Karpas-422 (cell line): ENCODE results near the gene NT5C2. TPM values are rescaled to one million over a fixed set of nuclear protein-coding genes. Genes with fewer than 3 reads are reported as not detected.

ENCODE experiments used
- DNase-seq: peaks from one replicate; pipeline ENCODE4 v3.0.0-alpha.2; 2015
- H2AFZ ChIP-seq: fragments of 200-600 bp; sonication (generic); 2 replicates; pipeline ENCODE4 v1.6.1; 2014; ENCODE audit warnings: antibody characterized with exemption, low read length, mixed read lengths
- H3K27ac ChIP-seq: fragments of 200-600 bp; sonication (generic); 2 replicates; pipeline ENCODE4 v1.5.1; 2014; ENCODE audit warnings: mild to moderate bottlenecking, low read length, moderate library complexity
- H3K27me3 ChIP-seq: fragments of 200-600 bp; sonication (generic); 2 replicates; pipeline ENCODE4 v1.6.1; 2014; ENCODE audit warnings: low read length, mixed read lengths
- H3K36me3 ChIP-seq: fragments of 200-600 bp; sonication (generic); 2 replicates; pipeline ENCODE4 v1.6.1; 2014; ENCODE audit warnings: low read length, mixed read lengths; ENCODE audit not compliant: insufficient read depth
- H3K4me1 ChIP-seq: fragments of 200-600 bp; sonication (generic); 2 replicates; pipeline ENCODE4 v1.6.1; 2014; ENCODE audit warnings: mild to moderate bottlenecking, low read length, mixed read lengths
- H3K4me2 ChIP-seq: fragments of 200-600 bp; sonication (generic); 2 replicates; pipeline ENCODE4 v1.6.1; 2014; ENCODE audit warnings: low read length, low read depth, mild to moderate bottlenecking; ENCODE audit not compliant: poor library complexity, severe bottlenecking
- H3K4me3 ChIP-seq: fragments of 200-600 bp; sonication (generic); 2 replicates; pipeline ENCODE4 v1.5.1; 2014; ENCODE audit warnings: mild to moderate bottlenecking, antibody characterized with exemption, low read length, mixed read lengths
- H3K79me2 ChIP-seq: fragments of 200-600 bp; sonication (generic); 2 replicates; pipeline ENCODE4 v1.6.1; 2014; ENCODE audit warnings: mild to moderate bottlenecking, low read length, mixed read lengths
- H3K9ac ChIP-seq: fragments of 200-600 bp; sonication (generic); 2 replicates; pipeline ENCODE4 v1.6.0; 2014; ENCODE audit warnings: low read length
- H3K9me2 ChIP-seq: fragments of 200-600 bp; sonication (generic), shearing (Covaris generic); replicated peaks from 2 replicates; pipeline ENCODE4 v1.6.0; 2014; ENCODE audit warnings: mild to moderate bottlenecking, low read length, moderate library complexity; ENCODE audit not compliant: insufficient read depth
- H3K9me3 ChIP-seq: fragments of 300-700, 200-600 bp; sonication (generic); 2 replicates; pipeline ENCODE4 v1.6.1; 2014; ENCODE audit warnings: low read length, mixed read lengths
- H4K20me1 ChIP-seq: fragments of 200-600 bp; sonication (generic); 2 replicates; pipeline ENCODE4 v1.6.1; 2014; ENCODE audit warnings: mild to moderate bottlenecking, antibody characterized with exemption, low read length, low read depth; ENCODE audit not compliant: insufficient read depth
- total RNA-seq: library from RNA; depleted of rRNA; stranded (reverse); fragments of >200 nt; shearing (Covaris generic); gene quantifications from 2 replicates; pipeline ENCODE4 v1.2.3, GENCODE V29; 2014; ENCODE audit warnings: low replicate concordance; rRNA removed

The NT5C2 gene
- 45.5 and 88.3 TPM in 2 replicates for total RNA-seq

GRCh38 chr10:103193107-103193819, at the start of gene NT5C2:
TSS of gene NT5C2 (minus strand) at chr10:103193272. CDS start at chr10:103174958, 18,314 bp downstream.
- H3K36me3 ChIP-seq = 0 out of 2 replicates have a peak, but pooled peaks cover 3% of the 10 kb centered on the region
- peak within 1 kb of the TSS; percentile 56 for H3K27ac ChIP-seq
- no peaks in the 10 kb centered on the region for H3K9me3 ChIP-seq
- no peaks in the 10 kb centered on the region for H3K9me2 ChIP-seq
- peak within 1 kb of the TSS; percentile 88 for H3K9ac ChIP-seq
- H3K4me2 ChIP-seq = peak within 1 kb of the TSS; percentile 79
- peaks cover 45% of the 10 kb centered on the region for H3K79me2 ChIP-seq
- H3K4me3 ChIP-seq = peak within 1 kb of the TSS; percentile 87
- peak; percentile 94 for DNase-seq
- H4K20me1 ChIP-seq = no peaks in the 10 kb centered on the region
- peak within 1 kb of the TSS; percentile 88 for H2AFZ ChIP-seq
- H3K27me3 ChIP-seq = no peaks in the 10 kb centered on the region; the same call in 1 of the 2 replicates
- peaks cover 31% of the 10 kb centered on the region for H3K4me1 ChIP-seq

GRCh38 chr10:103241262-103242011, 48.4 kb upstream of the NT5C2 start:
- no peaks in the 10 kb centered on the region for H3K36me3 ChIP-seq
- no peaks in the 10 kb centered on the region for H3K27me3 ChIP-seq
- H3K9ac ChIP-seq = no peak overlapping the region
- H3K4me2 ChIP-seq = no peak overlapping the region
- H3K9me3 ChIP-seq = no peaks in the 10 kb centered on the region
- H3K79me2 ChIP-seq = no peaks in the 10 kb centered on the region
- no peak overlapping the region for H2AFZ ChIP-seq
- no peaks in the 10 kb centered on the region for H3K9me2 ChIP-seq
- H4K20me1 ChIP-seq = no peaks in the 10 kb centered on the region
- peaks cover 3% of the 10 kb centered on the region; the same call in 1 of the 2 replicates for H3K4me1 ChIP-seq
- H3K4me3 ChIP-seq = no peak overlapping the region
- H3K27ac ChIP-seq = no peak overlapping the region
- DNase-seq = no peak

GRCh38 chr10:103238506-103239252, 45.6 kb upstream of the NT5C2 start:
- no peak overlapping the region for H3K9ac ChIP-seq
- no peaks in the 10 kb centered on the region for H4K20me1 ChIP-seq
- H3K4me3 ChIP-seq = no peak overlapping the region
- H3K4me2 ChIP-seq = no peak overlapping the region
- peaks cover 3% of the 10 kb centered on the region; the same call in 1 of the 2 replicates for H3K4me1 ChIP-seq
- H3K9me3 ChIP-seq = no peaks in the 10 kb centered on the region
- DNase-seq = no peak
- H3K27ac ChIP-seq = no peak overlapping the region
- H3K36me3 ChIP-seq = no peaks in the 10 kb centered on the region
- H3K79me2 ChIP-seq = no peaks in the 10 kb centered on the region
- H3K27me3 ChIP-seq = no peaks in the 10 kb centered on the region
- no peak overlapping the region for H2AFZ ChIP-seq
- H3K9me2 ChIP-seq = no peaks in the 10 kb centered on the region

- Histone ChIP-seq H3K4me3 (no peak overlapping the region), H3K9me3 (no peaks in the 10 kb centered on the region), H3K9me2 (no peaks in the 10 kb centered on the region), H3K27ac (no peak overlapping the region), H3K4me2 (no peak overlapping the region), H3K79me2 (no peaks in the 10 kb centered on the region), H2AFZ (no peak overlapping the region), H4K20me1 (no peaks in the 10 kb centered on the region), H3K9ac (no peak overlapping the region), H3K36me3 (no peaks in the 10 kb centered on the region), H3K4me1 (peaks cover 3% of the 10 kb centered on the region; the same call in 1 of the 2 replicates), H3K27me3 (no peaks in the 10 kb centered on the region)
- DNase-seq = no peak
Measured at GRCh38 chr10:103235775-103236174, 42.7 kb upstream of the NT5C2 start.

GRCh38 chr10:103232772-103233488, 39.9 kb upstream of the NT5C2 start:
- no peak overlapping the region for H3K27ac ChIP-seq
- H4K20me1 ChIP-seq = no peaks in the 10 kb centered on the region
- H3K4me1 ChIP-seq = no peaks in the 10 kb centered on the region
- H3K36me3 ChIP-seq = no peaks in the 10 kb centered on the region
- no peak overlapping the region for H3K4me3 ChIP-seq
- H2AFZ ChIP-seq = no peak overlapping the region
- no peak overlapping the region for H3K4me2 ChIP-seq
- H3K9me2 ChIP-seq = no peaks in the 10 kb centered on the region
- no peak for DNase-seq
- H3K27me3 ChIP-seq = no peaks in the 10 kb centered on the region
- no peak overlapping the region for H3K9ac ChIP-seq
- H3K9me3 ChIP-seq = no peaks in the 10 kb centered on the region
- no peaks in the 10 kb centered on the region for H3K79me2 ChIP-seq

GRCh38 chr10:103232131-103232673, 39.1 kb upstream of the NT5C2 start:
- H3K27me3 ChIP-seq = no peaks in the 10 kb centered on the region
- no peaks in the 10 kb centered on the region for H3K9me3 ChIP-seq
- no peak for DNase-seq
- no peaks in the 10 kb centered on the region for H3K79me2 ChIP-seq
- no peaks in the 10 kb centered on the region for H3K36me3 ChIP-seq
- H3K4me1 ChIP-seq = no peaks in the 10 kb centered on the region
- H3K9ac ChIP-seq = no peak overlapping the region
- no peaks in the 10 kb centered on the region for H4K20me1 ChIP-seq
- no peak overlapping the region for H2AFZ ChIP-seq
- no peaks in the 10 kb centered on the region for H3K9me2 ChIP-seq
- no peak overlapping the region for H3K4me3 ChIP-seq
- H3K4me2 ChIP-seq = no peak overlapping the region
- H3K27ac ChIP-seq = no peak overlapping the region

- no peaks in the 10 kb centered on the region for H3K79me2 ChIP-seq
- no peaks in the 10 kb centered on the region for H4K20me1 ChIP-seq
- no peak overlapping the region for H3K9ac ChIP-seq
- no peaks in the 10 kb centered on the region for H3K27me3 ChIP-seq
- no peak overlapping the region for H3K4me2 ChIP-seq
- H3K9me3 ChIP-seq = no peaks in the 10 kb centered on the region
- H3K27ac ChIP-seq = no peak overlapping the region
- H3K4me3 ChIP-seq = no peak overlapping the region
- DNase-seq = no peak
- H3K36me3 ChIP-seq = no peaks in the 10 kb centered on the region
- H2AFZ ChIP-seq = no peak overlapping the region
- H3K9me2 ChIP-seq = no peaks in the 10 kb centered on the region
- no peaks in the 10 kb centered on the region for H3K4me1 ChIP-seq
Measured at GRCh38 chr10:103231047-103231551, 38.0 kb upstream of the NT5C2 start.
